Measurements from ENCODE around the gene GALK1. TPM values are rescaled to one million over a fixed set of nuclear protein-coding genes. Genes with fewer than 3 reads are reported as not detected.

GALK1 gene
- total RNA-seq, result 10 to 100 TPM; 43.4 to 50.7 TPM

- intact Hi-C loops (cut with micrococcal nuclease), result no loop called here
- Mint-ChIP-seq H3K9me3 (no peaks in the 10 kb centered on the region), H3K27me3 (no peaks in the 10 kb centered on the region), H3K27ac (peak within 1 kb of the TSS; percentile 78), H3K4me3 (peak within 1 kb of the TSS; percentile 79), H3K4me1 (ENCODE audit: low read depth) (peaks cover 10% of the 10 kb centered on the region), H3K36me3 (ENCODE audit: low read depth) (no peaks in the 10 kb centered on the region)
- ChIA-PET POLR2A (interaction anchor here (0.5 to 11.2 kb wide), 10 partner anchors 11 to 518 kb away, joined by 3 to 215 read pairs (median 4); partner anchors contain the start of genes UNC13D and UNK), CTCF (interaction anchor here (0.7 to 8.7 kb wide), 27 partner anchors 8 to 250 kb away, joined by 3 to 92 read pairs (median 4); partner anchors contain the start of genes TRIM65, UNK and WBP2)
- ATAC-seq (peak; percentile 96), DNase-seq (peak; percentile 81)
- TF ChIP-seq CTCF (IDR thresholded peaks at IDR 0.05), result peak; percentile 78
These were observed at the start of gene GALK1 for GRCh38 chr17:75764711-75765421. Gene GALK1, minus strand, starts transcription at chr17:75765192. Its CDS starts 56 bp downstream, at chr17:75765136.

GRCh38 chr17:75814021-75814395 lies 49.0 kb upstream of the GALK1 start:
- no peak for TF ChIP-seq CTCF (IDR thresholded peaks at IDR 0.05)
- no peak for DNase-seq
- Mint-ChIP-seq H3K36me3 (ENCODE audit: low read depth) (peaks cover 8% of the 10 kb centered on the region), H3K27me3 (no peaks in the 10 kb centered on the region), H3K4me1 (ENCODE audit: low read depth) (no peaks in the 10 kb centered on the region), H3K27ac (no peak overlapping the region), H3K9me3 (no peaks in the 10 kb centered on the region), H3K4me3 (no peak overlapping the region)
- intact Hi-C loops (cut with micrococcal nuclease), result no loop called here
- no peak for ATAC-seq
- ChIA-PET POLR2A (no interaction called here), CTCF (interaction anchor here (2.0 kb wide), 1 partner anchor 47 kb away, joined by 5 read pairs; no protein-coding TSS in a partner anchor)

- DNase-seq (no peak), ATAC-seq (no peak)
- H3K36me3 Mint-ChIP-seq (ENCODE audit: low read depth), result peaks cover 4% of the 10 kb centered on the region
- ChIA-PET POLR2A (interaction anchor here (0.8 kb wide), 1 partner anchor 16 kb away, joined by 3 read pairs; no protein-coding TSS in a partner anchor), CTCF (interaction anchor here (2.0 kb wide), 1 partner anchor 48 kb away, joined by 5 read pairs; no protein-coding TSS in a partner anchor)
- H3K27ac Mint-ChIP-seq, result no peak overlapping the region
- no peaks in the 10 kb centered on the region for H3K9me3 Mint-ChIP-seq
- intact Hi-C loops (cut with micrococcal nuclease), result no loop called here
- H3K4me3 Mint-ChIP-seq, result no peak overlapping the region
- H3K4me1 Mint-ChIP-seq (ENCODE audit: low read depth), result peaks cover 4% of the 10 kb centered on the region
- TF ChIP-seq CTCF (IDR thresholded peaks at IDR 0.05), result no peak
- no peaks in the 10 kb centered on the region for H3K27me3 Mint-ChIP-seq
These were observed 48.4 kb upstream of the GALK1 start for GRCh38 chr17:75813081-75814020.

GRCh38 chr17:75812096-75813013 lies 47.4 kb upstream of the GALK1 start:
- DNase-seq (no peak), ATAC-seq (no peak)
- ChIA-PET CTCF (interaction anchor here (1.8 to 2.0 kb wide), 2 partner anchors 18 to 49 kb away, joined by 4 to 5 read pairs; no protein-coding TSS in a partner anchor), POLR2A (interaction anchor here (0.6 to 1.3 kb wide), 3 partner anchors 14 to 25 kb away, joined by 3 to 4 read pairs (median 3); no protein-coding TSS in a partner anchor)
- peaks cover 4% of the 10 kb centered on the region for H3K4me1 Mint-ChIP-seq (ENCODE audit: low read depth)
- intact Hi-C loops (cut with micrococcal nuclease), result no loop called here
- no peak overlapping the region for H3K27ac Mint-ChIP-seq
- TF ChIP-seq CTCF (IDR thresholded peaks at IDR 0.05), result no peak
- no peaks in the 10 kb centered on the region for H3K27me3 Mint-ChIP-seq
- no peak overlapping the region for H3K4me3 Mint-ChIP-seq
- no peaks in the 10 kb centered on the region for H3K9me3 Mint-ChIP-seq
- peaks cover 3% of the 10 kb centered on the region for H3K36me3 Mint-ChIP-seq (ENCODE audit: low read depth)

All from activated CD8-positive, alpha-beta T cell treated with anti-CD3 and anti-CD28 coated beads for 36 hours (primary cell).